Ureter (tissue), 1 donor: ENCODE results near the gene CHP1. TPM values are rescaled to one million over a fixed set of nuclear protein-coding genes. Genes with fewer than 3 reads are reported as not detected.
A peak's percentile ranks its signal among the peaks of the same experiment; 100 is the strongest.
"Not testable (repeated sequence)": the region's sequence is repeated elsewhere in the genome, so short reads cannot be mapped to it uniquely, and the experiment has no call there.

Experiments
- DNase-seq: peaks from one replicate; pipeline ENCODE4 v3.0.0-alpha.2; 2020; ENCODE audit warnings: low spot score
- total RNA-seq: library from RNA; stranded (reverse); gene quantifications from one replicate; pipeline ENCODE4 v1.2.4, GENCODE V29; 2023
- donor health status: DM: yes; HTN: yes; CAD: no.

The CHP1 gene
- 146 TPM for total RNA-seq

DNA sequence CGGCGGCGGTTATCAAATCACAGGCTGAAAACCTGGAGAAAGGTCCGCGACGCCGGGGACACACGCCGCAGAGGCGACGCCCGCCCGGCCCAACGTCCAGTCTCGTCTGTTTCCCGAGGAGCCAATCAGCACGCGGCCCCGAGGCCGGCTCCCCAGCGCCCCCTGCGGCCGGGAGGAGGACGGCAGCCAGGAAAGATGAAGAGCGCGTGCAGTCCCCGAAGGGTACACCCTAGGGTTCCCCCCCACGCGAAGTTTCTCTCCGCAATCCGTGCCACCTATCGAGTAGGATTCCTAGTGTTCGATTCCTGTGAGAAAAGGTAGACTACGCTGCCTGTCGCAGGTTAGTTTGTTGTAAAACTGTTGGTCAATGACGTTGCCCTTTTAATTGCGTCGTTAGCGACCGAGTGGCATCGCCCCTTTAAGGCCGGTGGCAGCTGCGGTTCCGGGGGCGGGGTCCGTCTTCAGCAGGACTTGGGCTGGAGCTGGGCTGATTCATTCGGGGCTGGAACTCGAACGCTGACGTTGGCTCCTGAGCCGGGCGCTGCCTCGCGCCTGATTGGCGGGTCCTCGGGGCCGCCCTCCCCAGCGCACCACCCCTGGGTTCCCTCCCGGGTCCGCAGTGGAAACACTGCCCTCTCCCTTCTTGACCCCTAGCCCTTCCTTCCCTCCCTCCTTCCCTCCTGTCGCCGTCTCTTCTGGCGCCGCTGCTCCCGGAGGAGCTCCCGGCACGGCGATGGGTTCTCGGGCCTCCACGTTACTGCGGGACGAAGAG is at the start of gene CHP1, which contains the start of gene EXD1:
CHP1 (plus strand) TSS at position 619 of the 772 bp plus-strand sequence; CDS start at position 734, 115 bp downstream.
EXD1 (minus strand) TSS at position 108 of the 772 bp plus-strand sequence. CDS start 4,182 bp downstream, outside the sequence.
- DNase-seq, result peak; percentile 98

- no peak for DNase-seq
Measured at GRCh38 chr15:41182266-41182665, 48.8 kb upstream of the CHP1 start.

DNA sequence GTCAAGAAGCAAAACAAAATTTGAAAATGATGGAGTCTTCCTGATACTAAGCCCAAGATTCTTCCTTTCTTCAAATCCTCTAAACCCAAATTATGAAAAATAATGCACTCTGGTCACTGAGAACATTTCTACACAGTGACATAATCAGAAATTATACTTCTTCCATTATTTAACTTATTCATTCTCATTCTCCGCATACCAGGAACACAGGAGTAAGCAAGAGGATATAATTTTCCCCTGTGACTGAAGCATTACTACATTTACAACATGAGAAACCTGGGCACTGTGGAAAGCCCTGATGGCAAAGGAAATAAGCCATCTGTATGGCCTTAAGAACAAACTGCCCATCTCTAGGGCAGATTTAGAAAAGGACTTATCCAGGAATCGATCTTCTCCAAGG is 47.5 kb upstream of the CHP1 start:
- DNase-seq, result no peak

- DNase-seq, result no peak
Measured at GRCh38 chr15:41194444-41194843, 36.6 kb upstream of the CHP1 start.

- DNase-seq, result no peak
Measured at GRCh38 chr15:41199470-41199869, 31.6 kb upstream of the CHP1 start.

DNA sequence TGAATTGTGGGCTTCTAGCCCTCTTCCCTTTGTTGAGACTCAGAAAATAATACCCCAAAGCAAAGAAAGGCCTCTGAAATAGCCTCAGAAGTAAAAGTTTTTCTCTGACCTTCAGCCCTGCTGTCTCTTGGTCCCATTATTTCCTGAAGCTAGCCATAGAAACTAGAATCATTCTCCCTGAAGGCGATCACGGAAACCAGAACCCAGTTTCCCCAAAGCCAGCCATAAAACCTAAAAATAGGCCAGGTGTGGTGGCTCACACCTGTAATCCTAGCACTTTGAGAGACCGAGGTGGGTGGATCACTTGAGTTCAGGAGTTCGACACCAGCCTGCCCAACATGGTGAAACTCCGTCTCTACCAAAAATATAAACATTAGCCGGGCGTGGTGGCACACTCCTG is 27.7 kb upstream of the CHP1 start:
- no peak for DNase-seq

DNA sequence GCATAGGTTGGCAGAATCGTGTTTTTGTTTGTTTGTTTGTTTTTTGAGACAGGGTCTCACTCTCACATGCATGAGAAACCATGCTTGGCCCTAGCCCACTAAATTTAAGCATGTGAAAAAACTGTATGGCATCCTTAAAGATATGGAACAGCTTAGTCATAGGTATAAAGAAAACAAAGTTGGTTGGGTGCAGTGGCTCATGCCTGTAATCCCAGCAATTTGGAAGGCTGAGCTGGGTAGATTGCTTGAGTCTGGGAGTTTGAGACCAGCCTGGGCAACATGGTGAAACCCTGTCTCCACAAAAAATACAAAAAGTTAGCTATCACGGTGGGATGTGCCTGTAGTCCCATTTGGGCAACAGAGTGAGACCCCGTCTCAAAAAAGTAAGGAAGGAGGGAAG is 25.8 kb upstream of the CHP1 start:
- DNase-seq, result no peak

- DNase-seq, result no peak
Measured at GRCh38 chr15:41207687-41208448, 23.2 kb upstream of the CHP1 start.

DNA sequence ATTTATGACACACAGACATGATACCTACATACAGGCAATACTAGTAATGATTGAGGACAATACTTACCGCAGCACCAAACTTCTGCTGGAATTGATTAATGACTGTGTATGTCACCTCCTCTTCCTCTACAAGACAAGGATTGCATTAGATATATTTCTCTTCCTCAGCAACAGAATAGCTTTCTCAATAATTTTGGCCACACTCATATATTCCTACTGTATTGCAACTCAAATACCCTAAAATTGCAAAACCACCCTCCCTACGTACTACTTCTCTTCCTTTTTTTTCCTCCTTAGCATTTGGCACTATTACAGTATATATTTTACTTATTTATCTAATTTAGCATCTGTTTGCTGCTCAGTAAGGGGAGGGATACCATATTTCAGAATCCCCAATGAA is 15.4 kb upstream of the CHP1 start:
- no peak for DNase-seq

- DNase-seq, result no peak
Measured at GRCh38 chr15:41218851-41219250, 12.2 kb upstream of the CHP1 start.

DNA sequence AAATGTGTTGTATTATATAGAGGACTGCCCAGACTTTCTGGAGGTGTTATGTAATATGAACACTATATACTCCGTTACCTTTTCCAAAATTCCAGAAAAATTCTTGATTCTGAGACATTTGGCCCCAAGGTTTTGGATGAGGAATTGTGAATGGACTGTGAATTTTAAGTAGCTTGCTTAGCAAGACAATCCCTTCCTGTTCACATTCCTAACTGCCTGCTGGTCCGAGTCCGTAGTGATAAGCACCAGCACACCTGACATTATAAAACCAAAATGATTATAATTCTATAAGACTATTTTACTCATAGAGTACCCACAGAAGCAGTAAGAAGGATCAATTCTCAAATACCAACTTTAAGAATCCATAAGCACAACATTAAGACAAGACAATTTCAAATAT is 11.7 kb upstream of the CHP1 start:
- no peak for DNase-seq

DNA sequence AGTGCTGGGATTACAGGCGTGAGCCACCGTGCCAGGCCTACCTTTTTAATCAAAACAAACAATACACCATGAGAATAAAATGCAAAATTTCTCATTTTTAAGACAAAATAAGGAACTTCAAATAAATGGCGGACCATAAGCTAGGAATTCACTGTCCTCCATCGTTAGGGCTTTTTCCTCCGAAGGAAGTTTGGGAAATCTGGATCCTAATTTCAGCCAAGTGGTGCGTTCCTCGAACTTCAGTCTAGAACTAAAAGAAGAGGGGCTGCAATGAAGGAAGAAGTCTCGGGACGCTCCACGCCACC is 771 bp upstream of the CHP1 start:
- DNase-seq, result no peak

GRCh38 chr15:41231422-41232226 is 556 bp downstream of the CHP1 start:
- DNase-seq, result no peak

- DNase-seq, result no peak
Measured at GRCh38 chr15:41233367-41233771, 2.3 kb downstream of the CHP1 start.

GRCh38 chr15:41235228-41235627 is 4.2 kb downstream of the CHP1 start:
- not testable (repeated sequence) for DNase-seq

DNA sequence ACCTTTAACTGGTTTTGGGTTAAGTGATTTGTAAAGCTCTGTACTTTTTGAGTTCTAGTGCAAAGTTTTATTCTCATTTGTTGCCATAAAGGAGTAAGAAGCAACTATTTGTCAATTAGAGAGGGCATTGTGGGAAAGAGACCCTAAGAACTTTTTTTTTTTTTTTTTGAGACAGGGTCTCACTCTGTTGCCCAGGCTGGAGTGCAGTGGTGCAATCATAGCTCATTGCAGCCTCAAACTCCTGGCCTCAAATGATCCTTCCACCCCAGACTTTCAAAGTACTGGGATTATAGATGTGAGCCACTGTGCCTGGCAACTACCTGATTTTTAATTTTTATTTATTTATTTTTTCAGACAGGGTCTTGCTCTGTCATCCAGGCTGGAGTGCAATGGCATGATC is 4.9 kb downstream of the CHP1 start:
- DNase-seq, result no peak

GRCh38 chr15:41238100-41238499 is 7.0 kb downstream of the CHP1 start:
- DNase-seq, result no peak

DNA sequence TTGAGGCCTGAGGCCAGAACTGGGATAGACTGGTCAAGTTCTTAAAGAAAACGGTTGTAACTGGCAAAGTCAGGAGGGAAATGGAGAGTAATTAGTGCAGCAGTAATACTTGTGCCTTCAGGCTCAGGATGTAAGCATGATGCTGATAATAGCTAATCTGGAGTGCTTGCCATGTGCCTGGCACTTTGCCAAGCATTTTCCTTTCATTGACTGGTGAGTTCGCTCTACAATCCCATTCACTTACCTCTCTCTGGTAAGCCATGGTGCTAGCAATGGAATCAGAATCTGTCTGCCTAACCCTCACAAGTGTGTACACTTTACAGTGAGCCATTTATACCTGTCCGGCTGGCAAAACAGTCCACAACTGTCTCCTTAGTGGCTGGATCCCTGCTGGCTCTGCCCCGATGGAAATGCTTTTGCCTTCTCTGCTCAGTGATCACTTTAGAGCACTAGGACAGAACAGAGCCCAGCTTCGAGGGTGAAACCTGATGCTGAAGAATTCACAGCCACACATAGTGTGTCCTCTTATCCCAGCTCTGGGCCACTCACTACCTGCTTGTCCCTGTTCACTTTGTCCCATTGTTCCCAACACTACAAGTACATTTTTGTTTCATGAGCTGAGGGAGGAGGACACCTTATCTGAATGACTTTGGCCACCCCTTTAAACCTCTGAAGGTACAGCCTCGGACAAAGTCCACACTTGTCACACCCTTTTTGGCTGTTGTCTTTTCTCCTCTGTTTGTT is 10.3 kb downstream of the CHP1 start:
- no peak for DNase-seq

DNA sequence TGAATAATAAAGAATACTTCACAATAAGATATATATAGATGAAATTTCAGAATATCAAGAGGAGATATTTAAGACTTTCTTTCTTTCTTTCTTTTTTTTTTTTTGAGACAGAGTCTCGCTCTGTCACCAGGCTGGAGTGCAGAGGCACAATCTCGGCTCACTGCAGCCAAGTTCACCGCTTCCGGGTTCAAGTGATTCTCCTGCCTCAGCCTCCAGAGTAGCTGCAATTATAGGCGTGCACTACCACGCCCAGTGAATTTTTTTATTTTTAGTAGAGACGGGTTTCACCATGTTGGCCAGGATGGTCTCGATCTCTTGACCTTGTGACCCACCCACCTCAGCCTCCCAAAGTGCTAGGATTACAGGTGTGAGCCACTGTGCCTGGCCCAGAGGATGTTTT is 19.7 kb downstream of the CHP1 start:
- not testable (repeated sequence) for DNase-seq

DNA sequence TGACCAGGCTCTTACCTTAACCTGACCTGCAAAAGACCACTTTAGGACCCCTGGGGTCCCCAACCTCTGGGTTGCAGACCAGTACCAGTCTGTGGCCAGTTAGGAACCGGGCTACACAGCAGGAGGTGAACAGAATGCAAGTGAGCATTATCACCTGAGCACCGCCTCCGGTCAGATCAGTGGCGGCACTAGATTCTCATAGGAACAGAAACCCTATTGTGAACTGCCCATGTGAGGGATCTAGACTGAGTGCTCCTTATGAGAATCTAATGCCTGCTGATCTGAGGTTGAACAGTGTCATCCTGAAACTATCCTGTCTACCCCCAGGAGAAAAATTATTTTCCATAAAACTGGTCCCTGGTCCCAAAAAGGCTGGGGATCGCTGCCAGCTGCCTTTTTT is 20.3 kb downstream of the CHP1 start:
- no peak for DNase-seq

DNA sequence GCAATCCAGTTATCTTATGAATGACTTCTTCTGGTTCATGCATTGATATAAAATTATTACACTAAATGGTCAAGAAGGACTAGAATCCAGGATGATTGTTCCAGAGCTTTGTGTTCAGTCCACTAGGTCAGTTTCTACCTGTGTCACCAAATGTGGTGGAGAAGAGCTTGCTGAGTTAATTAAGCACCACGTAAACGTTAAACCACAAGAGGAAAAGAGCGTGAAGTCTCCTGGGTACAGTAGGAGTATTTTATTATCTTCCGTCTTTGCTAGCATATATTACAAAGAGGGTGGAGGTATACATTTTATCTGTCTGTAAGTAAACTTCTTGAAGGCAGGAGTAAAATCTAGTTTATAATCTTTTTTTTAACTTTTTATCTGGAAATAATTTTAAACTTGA is 23.5 kb downstream of the CHP1 start:
- DNase-seq, result no peak

DNA sequence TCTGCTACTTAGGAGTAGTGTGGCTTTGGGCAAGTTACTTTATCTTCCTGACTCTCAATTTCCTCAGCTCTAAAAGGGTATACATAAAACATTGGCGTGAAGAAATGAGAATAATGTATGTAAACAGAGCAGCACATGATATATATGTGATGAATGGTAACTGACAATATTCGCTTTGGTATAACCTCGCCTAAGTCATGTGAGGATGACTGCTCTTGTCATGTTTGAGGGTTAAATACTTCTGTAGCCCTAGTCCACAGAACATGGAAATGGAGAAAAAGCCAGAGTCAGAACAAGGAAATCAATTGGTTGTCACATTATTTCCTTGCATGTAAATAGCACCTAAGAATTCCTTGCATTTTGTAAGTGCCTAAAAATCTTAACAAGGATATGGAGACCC is 25.0 kb downstream of the CHP1 start:
- DNase-seq, result no peak
